GM23338 (cell line): ENCODE measurements around the gene SERPINA5. TPM values are rescaled to one million over a fixed set of nuclear protein-coding genes. Genes with fewer than 3 reads are reported as not detected.
A peak's percentile ranks its signal among the peaks of the same experiment; 100 is the strongest.

Source experiments
- ATAC-seq: fragments of 200-7000 bp; cut with Tn5 transposase; 3 replicates; pipeline ENCODE4 v1.9.1; 2020
- DNase-seq: peaks from one replicate; pipeline ENCODE4 v3.0.0-alpha.2; 2015; ENCODE audit warnings: low spot score
- H2AFZ ChIP-seq: fragments of 200-600 bp; sonication (generic); 2 replicates; pipeline ENCODE4 v1.8.0; 2016; ENCODE audit warnings: antibody characterized with exemption, mild to moderate bottlenecking, moderate library complexity
- H3F3A ChIP-seq: fragments of 200-600 bp; sonication (generic); replicated peaks from 2 replicates; pipeline ENCODE4 v1.8.0; 2017; ENCODE audit warnings: antibody characterized with exemption, mixed run types, low read depth
- H3K27ac ChIP-seq: fragments of 200-600 bp; sonication (generic); 2 replicates; pipeline ENCODE4 v1.6.1; 2016; ENCODE audit warnings: low read depth
- H3K27me3 ChIP-seq: fragments of 200-600 bp; sonication (generic); 2 replicates; pipeline ENCODE4 v1.8.0; 2016; ENCODE audit warnings: mild to moderate bottlenecking, mixed run types, moderate library complexity; ENCODE audit not compliant: insufficient read depth
- H3K36me3 ChIP-seq: fragments of 200-600 bp; sonication (generic); 2 replicates; pipeline ENCODE4 v1.8.0; 2016; ENCODE audit warnings: mild to moderate bottlenecking; ENCODE audit not compliant: insufficient read depth
- H3K4me1 ChIP-seq: fragments of 200-600 bp; sonication (generic); 2 replicates; pipeline ENCODE4 v1.8.0; 2016; ENCODE audit warnings: mild to moderate bottlenecking, moderate library complexity; ENCODE audit not compliant: insufficient read depth
- H3K4me2 ChIP-seq: fragments of 200-600 bp; sonication (generic); 2 replicates; pipeline ENCODE4 v1.7.1; 2017; ENCODE audit warnings: mixed run types
- H3K4me3 ChIP-seq: fragments of 200-600 bp; sonication (generic); 2 replicates; pipeline ENCODE4 v1.6.1; 2016; ENCODE audit warnings: mixed run types
- H3K79me2 ChIP-seq: fragments of 200-600 bp; sonication (generic); replicated peaks from 2 replicates; pipeline ENCODE4 v1.8.0; 2017; ENCODE audit warnings: mild to moderate bottlenecking; ENCODE audit not compliant: insufficient read depth
- H3K9me2 ChIP-seq: fragments of 200-600 bp; sonication (generic); 2 replicates; pipeline ENCODE4 v1.8.0; 2017; ENCODE audit not compliant: insufficient read depth
- H4K20me1 ChIP-seq: fragments of 200-600 bp; sonication (generic); replicated peaks from 2 replicates; pipeline ENCODE4 v1.8.0; 2017; ENCODE audit warnings: mild to moderate bottlenecking; ENCODE audit not compliant: insufficient read depth
- H3K27ac Mint-ChIP-seq: 2 replicates; pipeline ENCODE4 v1.8.0; 2020; ENCODE audit warnings: inconsistent platforms, mild to moderate bottlenecking, moderate library complexity, mixed read lengths
- H3K27me3 Mint-ChIP-seq: 3 replicates; pipeline ENCODE4 v1.8.0; 2022; ENCODE audit warnings: low read depth, mild to moderate bottlenecking, moderate library complexity, mixed read lengths, inconsistent platforms; ENCODE audit not compliant: insufficient read depth, poor library complexity
- H3K36me3 Mint-ChIP-seq: 3 replicates; pipeline ENCODE4 v1.8.0; 2021; ENCODE audit warnings: low read depth, mild to moderate bottlenecking, inconsistent platforms, moderate library complexity, mixed read lengths
- H3K4me1 Mint-ChIP-seq: 3 replicates; pipeline ENCODE4 v1.8.0; 2020; ENCODE audit warnings: mild to moderate bottlenecking, inconsistent platforms, mixed read lengths
- H3K4me3 Mint-ChIP-seq: 3 replicates; pipeline ENCODE4 v1.8.0; 2021; ENCODE audit warnings: moderate library complexity, mild to moderate bottlenecking, inconsistent platforms, mixed read lengths
- H3K9me3 Mint-ChIP-seq: 3 replicates; pipeline ENCODE4 v1.8.0; 2020; ENCODE audit warnings: moderate library complexity, mild to moderate bottlenecking, inconsistent platforms, mixed read lengths
- CTCF ChIP-seq, 2 experiments: fragments of 200-600 bp in 1 of 2; sonication (generic) in 1 of 2; conservative IDR thresholded peaks; 2 replicates each; pipeline versions ENCODE4 v1.5.1 to v1.6.1; 2016 to 2017; ENCODE audit warnings: antibody characterized with exemption in 2 of 2, low read depth in 2 of 2, mild to moderate bottlenecking in 2 of 2, moderate library complexity in 1 of 2
- EZH2 ChIP-seq: fragments of 200-600 bp; sonication (generic); IDR thresholded peaks from one replicate; pipeline ENCODE4 v1.8.0; 2017; ENCODE audit warnings: antibody characterized with exemption, mild to moderate bottlenecking, low read depth; ENCODE audit not compliant: unreplicated experiment
- EZH2phosphoT487 ChIP-seq: fragments of 200-600 bp; sonication (generic); IDR thresholded peaks from one replicate; pipeline ENCODE4 v1.8.1; 2018; ENCODE audit warnings: antibody characterized with exemption; ENCODE audit not compliant: unreplicated experiment
- JUNB ChIP-seq: IDR thresholded peaks from one replicate; pipeline ENCODE4 v1.6.1; 2016; ENCODE audit warnings: antibody characterized with exemption; ENCODE audit not compliant: unreplicated experiment
- POLR2AphosphoS5 ChIP-seq: IDR thresholded peaks from 2 replicates; pipeline ENCODE4 v1.6.1; 2016; ENCODE audit warnings: antibody characterized with exemption, low read depth
- STAT1 ChIP-seq: IDR thresholded peaks from one replicate; pipeline ENCODE4 v1.6.1; 2016; ENCODE audit warnings: antibody characterized with exemption; ENCODE audit not compliant: unreplicated experiment
- ZNF114 ChIP-seq: fragments of 250-450 bp; sonication (Bioruptor Pico); IDR thresholded peaks from 2 replicates; pipeline ENCODE4 v1.5.0; 2020; ENCODE audit warnings: mild to moderate bottlenecking, moderate library complexity
- ZNF462 ChIP-seq: fragments of 250-450 bp; sonication (Bioruptor Pico); IDR thresholded peaks from 2 replicates; pipeline ENCODE4 v1.5.0; 2020; ENCODE audit warnings: mild to moderate bottlenecking, moderate library complexity
- polyA plus RNA-seq: library from polyadenylated mRNA; unstranded; fragments of >200 nt; fragmentation: Nextera tagmentation; extraction: Ambion mirVana; gene quantifications from 2 replicates; pipeline ENCODE4 v1.2.1, GENCODE V29; 2016
- total RNA-seq: library from RNA; depleted of rRNA; stranded (reverse); fragments of >200 nt; shearing (Covaris generic); gene quantifications from 2 replicates; pipeline ENCODE4 v1.2.3, GENCODE V29; 2014

Gene SERPINA5
- total and polyA plus RNA-seq, 2 experiments from 2014 or later, result 0.81 to 0.90 TPM

GRCh38 chr14:94548131-94548998 is 32.9 kb upstream of the SERPINA5 start (continued):
- no peak for TF ChIP-seq ZNF462 (CRISPR knock-in tag)
- TF ChIP-seq ZNF114 (CRISPR knock-in tag), result no peak
- no peak for TF ChIP-seq EZH2
- no peak for TF ChIP-seq JUNB
- no peak for TF ChIP-seq POLR2AphosphoS5

- peaks cover 7% of the 10 kb centered on the region; the same call in 1 of the 2 replicates for H3K4me1 ChIP-seq
- peak; percentile 90 for DNase-seq
- H3K36me3 ChIP-seq, result no peaks in the 10 kb centered on the region
- peak; percentile 95 for ATAC-seq
- H3K27me3 ChIP-seq, result no peaks in the 10 kb centered on the region
- H3K27ac Mint-ChIP-seq, result no peak overlapping the region
- H3K36me3 Mint-ChIP-seq, result no peaks in the 10 kb centered on the region
- peak; percentile 90 to 95 for TF ChIP-seq CTCF (conservative IDR thresholded peaks at IDR 0.05; ENCODE audit: low read depth in 2 of 2)
- no peak for TF ChIP-seq EZH2phosphoT487
- no peak for TF ChIP-seq STAT1
- H3K27me3 Mint-ChIP-seq, result peaks cover 11% of the 10 kb centered on the region
- H3K79me2 ChIP-seq, result no peaks in the 10 kb centered on the region
- H3K4me3 ChIP-seq, result no peak overlapping the region
- no peak overlapping the region for H3K27ac ChIP-seq
- H3K4me1 Mint-ChIP-seq, result peaks cover 5% of the 10 kb centered on the region
- peak overlapping the region; percentile 83 for H2AFZ ChIP-seq
- H3K9me3 Mint-ChIP-seq, result peaks cover 3% of the 10 kb centered on the region; the same call in 2 of the 3 replicates
- H3K4me2 ChIP-seq, result 0 out of 2 replicates have a peak overlapping the region, but pooled peaks have one; percentile 20
- no peak overlapping the region for H3K4me3 Mint-ChIP-seq
- no peaks in the 10 kb centered on the region for H3K9me2 ChIP-seq
- H3F3A ChIP-seq, result no peaks in the 10 kb centered on the region
- no peaks in the 10 kb centered on the region for H4K20me1 ChIP-seq
These were observed 31.9 kb upstream of the SERPINA5 start for GRCh38 chr14:94548999-94549985.
